Measurements from ENCODE around the gene CUX1. TPM values are rescaled to one million over a fixed set of nuclear protein-coding genes. Genes with fewer than 3 reads are reported as not detected.
"Not testable (repeated sequence)": the region's sequence is repeated elsewhere in the genome, so short reads cannot be mapped to it uniquely, and the experiment has no call there.

Gene CUX1
- total RNA-seq, 3 donors from 2014 or later, result 35.1 to 54.4 (median 41.1) TPM

DNA sequence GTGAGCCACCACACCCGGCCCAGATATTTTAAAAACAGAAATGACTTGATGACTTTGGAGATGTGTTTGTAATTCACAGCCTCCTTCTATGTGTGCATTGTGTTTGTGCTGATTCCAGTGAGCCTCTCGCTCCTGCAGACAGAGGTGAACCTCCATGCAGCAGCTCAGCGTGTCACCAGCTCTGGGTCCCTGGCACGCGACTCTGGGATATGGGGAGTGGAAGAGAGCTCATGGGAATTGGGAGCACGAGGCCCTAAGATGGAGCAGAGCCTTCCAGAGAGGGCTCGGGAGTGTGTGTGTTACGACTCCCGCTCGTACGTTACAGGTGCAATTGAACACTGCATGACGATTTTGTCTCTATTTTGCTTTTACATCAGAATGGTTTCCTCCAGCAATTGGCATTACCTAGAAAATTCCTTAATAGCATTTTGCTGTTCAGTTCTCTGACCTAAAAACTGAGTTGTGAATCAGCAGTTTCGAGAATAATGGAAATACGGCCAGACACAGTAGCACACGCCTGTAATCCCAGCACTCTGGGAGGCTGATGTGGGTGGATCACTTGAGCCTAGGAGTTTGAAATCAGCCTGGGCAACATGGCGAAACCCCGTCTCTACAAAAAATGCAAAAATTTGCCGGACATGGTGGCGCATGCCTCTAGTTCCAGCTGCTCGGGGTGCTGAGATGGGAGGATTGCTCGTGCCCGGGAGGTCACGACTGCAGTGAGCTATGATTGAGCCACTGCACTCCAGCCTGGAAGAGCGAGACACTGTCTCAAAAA is 204.6 kb downstream of the CUX1 start:
- H3K4me3 ChIP-seq, result no peak overlapping the region
- no peak for DNase-seq (ENCODE audit: low spot score in 2 of 2)
- H3K4me1 ChIP-seq, result no peaks in the 10 kb centered on the region
- intact Hi-C loops (cut with DNase I; ENCODE audit: low total_unique reads), result no loop called here
- no peaks in the 10 kb centered on the region for H3K9me3 ChIP-seq
- TF ChIP-seq POLR2AphosphoS5 (IDR thresholded peaks at IDR 0.05) (no peak), CTCF (IDR thresholded peaks at IDR 0.05) (no peak), POLR2A (IDR thresholded peaks at IDR 0.05) (no peak)
- no peaks in the 10 kb centered on the region for H3K36me3 ChIP-seq
- no peaks in the 10 kb centered on the region for H3K27me3 ChIP-seq
- no peak overlapping the region for H3K27ac ChIP-seq

- Histone ChIP-seq H3K36me3 (no peaks in the 10 kb centered on the region), H3K27ac (no peak overlapping the region), H3K4me1 (no peaks in the 10 kb centered on the region), H3K4me3 (no peak overlapping the region), H3K9me3 (no peaks in the 10 kb centered on the region), H3K27me3 (no peaks in the 10 kb centered on the region)
- intact Hi-C loops (cut with DNase I; ENCODE audit: low total_unique reads), result no loop called here
- DNase-seq (ENCODE audit: low spot score in 2 of 2), result no peak
- TF ChIP-seq CTCF (IDR thresholded peaks at IDR 0.05) (no peak), POLR2A (IDR thresholded peaks at IDR 0.05) (no peak), POLR2AphosphoS5 (IDR thresholded peaks at IDR 0.05) (no peak)
These were observed 206.8 kb downstream of the CUX1 start for GRCh38 chr7:102024005-102024768.

DNA sequence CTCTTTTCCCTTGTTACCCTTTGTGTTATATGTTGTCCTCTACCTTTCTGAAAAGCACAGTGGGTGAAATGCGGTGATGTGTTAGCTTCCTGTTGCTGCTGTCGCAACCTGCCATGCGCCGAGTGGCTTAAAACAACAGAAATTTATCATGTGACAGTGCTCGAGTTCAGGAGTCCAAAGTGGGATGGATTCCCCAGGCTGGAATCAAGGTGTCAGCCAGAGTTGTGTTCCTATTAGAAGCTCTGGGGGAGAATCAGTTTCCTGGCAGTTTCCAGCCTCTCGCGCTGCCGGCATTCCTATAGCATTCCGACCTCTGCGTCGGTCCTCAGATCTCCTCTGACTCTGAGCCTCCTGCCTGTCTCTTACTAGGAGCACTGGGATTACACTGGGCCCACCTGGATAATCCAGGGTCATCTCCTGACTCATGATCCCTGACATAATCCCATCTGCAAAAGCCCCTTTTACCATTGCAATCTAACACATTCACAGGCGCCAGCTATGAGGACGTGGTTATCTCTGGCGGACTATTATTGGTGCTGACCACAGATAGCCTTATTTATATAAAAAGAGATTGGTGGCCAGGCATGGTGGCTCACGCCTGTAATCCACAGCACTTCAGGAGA is 207.5 kb downstream of the CUX1 start:
- intact Hi-C loops (cut with DNase I; ENCODE audit: low total_unique reads), result no loop called here
- H3K4me1 ChIP-seq, result no peaks in the 10 kb centered on the region
- H3K9me3 ChIP-seq, result no peaks in the 10 kb centered on the region
- H3K27ac ChIP-seq, result no peak overlapping the region
- TF ChIP-seq POLR2A (IDR thresholded peaks at IDR 0.05), result no peak
- no peak for TF ChIP-seq CTCF (IDR thresholded peaks at IDR 0.05)
- no peak for TF ChIP-seq POLR2AphosphoS5 (IDR thresholded peaks at IDR 0.05)
- H3K4me3 ChIP-seq, result no peak overlapping the region
- H3K27me3 ChIP-seq, result no peaks in the 10 kb centered on the region
- no peaks in the 10 kb centered on the region for H3K36me3 ChIP-seq
- DNase-seq (ENCODE audit: low spot score in 2 of 2), result no peak

DNA sequence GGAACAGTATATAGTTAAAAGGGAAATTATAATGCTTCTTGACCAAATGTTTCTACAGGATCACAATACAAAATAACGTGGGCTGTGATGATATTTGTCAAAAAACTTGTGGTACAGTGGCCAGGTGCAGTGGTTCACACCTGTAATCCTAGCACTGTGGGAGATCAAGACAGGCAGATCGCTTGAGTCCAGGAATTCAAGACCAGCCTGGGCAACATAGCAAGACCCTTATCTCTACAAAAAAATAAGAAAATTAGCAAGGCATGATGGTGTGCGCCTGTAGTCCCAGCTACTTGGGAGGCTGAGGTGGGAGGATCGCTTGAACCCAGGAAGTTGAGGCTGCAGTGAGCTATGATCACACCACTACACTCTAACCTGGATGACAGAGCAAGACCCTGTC is 208.4 kb downstream of the CUX1 start:
- H3K9me3 ChIP-seq; H3K36me3 ChIP-seq; DNase-seq (ENCODE audit: low spot score in 2 of 2); H3K4me3 ChIP-seq; intact Hi-C loops (cut with DNase I; ENCODE audit: low total_unique reads); H3K27ac ChIP-seq; H3K4me1 ChIP-seq; H3K27me3 ChIP-seq: not testable (repeated sequence)

DNA sequence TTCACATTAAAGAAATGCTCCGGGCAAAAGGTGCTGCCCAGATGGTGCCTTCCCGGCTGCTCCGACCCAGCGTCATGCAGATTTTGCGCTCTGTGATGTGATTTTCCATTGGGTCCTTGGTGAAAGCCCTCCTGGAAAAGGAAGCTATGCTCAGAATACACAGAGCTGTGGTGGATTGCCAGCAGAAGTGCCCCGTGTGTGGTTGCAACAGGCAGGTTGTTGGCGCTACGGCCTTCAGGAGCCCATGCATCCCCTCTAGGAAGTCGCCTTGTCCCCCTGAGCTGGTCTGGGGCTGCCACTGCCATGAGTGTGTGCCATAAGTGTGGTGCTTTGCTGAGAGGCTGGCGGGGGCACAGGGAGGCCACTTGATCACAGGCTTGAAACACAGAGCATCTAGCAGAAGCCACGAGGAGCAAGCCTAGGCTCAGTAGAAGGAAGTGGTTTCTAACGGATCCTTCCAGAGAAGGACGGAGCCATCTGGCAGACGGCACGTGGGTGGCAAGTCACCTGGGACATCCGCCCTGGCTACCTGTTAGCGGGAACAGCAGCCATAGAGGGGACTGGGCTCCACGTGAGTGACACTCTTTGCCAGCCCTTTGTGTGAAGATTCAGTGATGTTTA is 210.9 kb downstream of the CUX1 start:
- no peak overlapping the region for H3K4me3 ChIP-seq
- no peaks in the 10 kb centered on the region for H3K9me3 ChIP-seq
- no peak for TF ChIP-seq POLR2A (IDR thresholded peaks at IDR 0.05)
- TF ChIP-seq POLR2AphosphoS5 (IDR thresholded peaks at IDR 0.05), result no peak
- TF ChIP-seq CTCF (IDR thresholded peaks at IDR 0.05), result no peak
- DNase-seq (ENCODE audit: low spot score in 2 of 2), result no peak
- no peaks in the 10 kb centered on the region for H3K36me3 ChIP-seq
- intact Hi-C loops (cut with DNase I; ENCODE audit: low total_unique reads), result no loop called here
- H3K4me1 ChIP-seq, result no peaks in the 10 kb centered on the region
- no peaks in the 10 kb centered on the region for H3K27me3 ChIP-seq
- no peak overlapping the region for H3K27ac ChIP-seq

Data from breast epithelium (tissue), 4 donors.